Measurements from ENCODE around the gene FTO. TPM values are rescaled to one million over a fixed set of nuclear protein-coding genes. Genes with fewer than 3 reads are reported as not detected.

The FTO gene
- total and polyA plus RNA-seq, 3 donors from 2014 or later = 32.4 to 64.7 (median 50.3) TPM

- DNase-seq = no peak
- Histone ChIP-seq H3K4me1 (no peaks in the 10 kb centered on the region), H3K9me3 (no peaks in the 10 kb centered on the region), H3K27me3 (no peaks in the 10 kb centered on the region), H3K27ac (no peak overlapping the region), H3K4me3 (no peak overlapping the region), H3K36me3 (ENCODE audit: low read depth, missing control alignments) (no peaks in the 10 kb centered on the region)
- intact Hi-C loops (cut with DNase I; ENCODE audit: low total_unique reads) = no loop called here
- whole genome bisulfite sequencing, 2 donors = 28 to 43% methylated on average over 16 to 19 of the region's 19 CpGs
- TF ChIP-seq CTCF (IDR thresholded peaks at IDR 0.05) = no peak
- TF ChIP-seq POLR2A (IDR thresholded peaks at IDR 0.05) = no peak
Measured at GRCh38 chr16:54176376-54176901, 472.5 kb downstream of the FTO start.

GRCh38 chr16:54177052-54177861, 473.3 kb downstream of the FTO start:
- Histone ChIP-seq H3K4me3 (no peak overlapping the region), H3K27me3 (no peaks in the 10 kb centered on the region), H3K36me3 (ENCODE audit: low read depth, missing control alignments) (no peaks in the 10 kb centered on the region), H3K27ac (no peak overlapping the region), H3K9me3 (no peaks in the 10 kb centered on the region), H3K4me1 (no peaks in the 10 kb centered on the region)
- 64 to 66% methylated on average over 26 of the region's 26 CpGs for WGBS, 2 donors
- intact Hi-C loops (cut with DNase I; ENCODE audit: low total_unique reads) = no loop called here
- no peak for TF ChIP-seq POLR2A (IDR thresholded peaks at IDR 0.05)
- TF ChIP-seq CTCF (IDR thresholded peaks at IDR 0.05) = no peak
- DNase-seq = no peak

GRCh38 chr16:54177862-54178477, 474.0 kb downstream of the FTO start:
- no peaks in the 10 kb centered on the region for H3K4me1 ChIP-seq
- no peak overlapping the region for H3K27ac ChIP-seq
- H3K36me3 ChIP-seq (ENCODE audit: low read depth, missing control alignments) = no peaks in the 10 kb centered on the region
- DNase-seq = no peak
- H3K9me3 ChIP-seq = no peaks in the 10 kb centered on the region
- TF ChIP-seq POLR2A (IDR thresholded peaks at IDR 0.05) (no peak), CTCF (IDR thresholded peaks at IDR 0.05) (no peak)
- intact Hi-C loops (cut with DNase I; ENCODE audit: low total_unique reads) = no loop called here
- no peaks in the 10 kb centered on the region for H3K27me3 ChIP-seq
- no peak overlapping the region for H3K4me3 ChIP-seq
- WGBS, 2 donors = 63 to 72% methylated on average over 11 of the region's 11 CpGs

GRCh38 chr16:54178478-54178976, 474.6 kb downstream of the FTO start:
- no peaks in the 10 kb centered on the region for H3K27me3 ChIP-seq
- H3K36me3 ChIP-seq (ENCODE audit: low read depth, missing control alignments) = no peaks in the 10 kb centered on the region
- no peaks in the 10 kb centered on the region for H3K4me1 ChIP-seq
- no peak for DNase-seq
- 33 to 48% methylated on average over 5 to 7 of the region's 7 CpGs for WGBS, 2 donors
- H3K4me3 ChIP-seq = no peak overlapping the region
- no peak overlapping the region for H3K27ac ChIP-seq
- no peaks in the 10 kb centered on the region for H3K9me3 ChIP-seq
- no peak for TF ChIP-seq POLR2A (IDR thresholded peaks at IDR 0.05)
- no peak for TF ChIP-seq CTCF (IDR thresholded peaks at IDR 0.05)
- intact Hi-C loops (cut with DNase I; ENCODE audit: low total_unique reads) = no loop called here

All from testis (tissue), 3 donors.